OCI-LY7 (cell line): ENCODE data around the gene POR.

Experiments
- EZH2phosphoT487 ChIP-seq: fragments of 200-600 bp; sonication (generic); IDR thresholded peaks from 2 replicates; pipeline ENCODE4 v1.6.1; 2018; ENCODE audit warnings: low read depth, borderline replicate concordance, mild to moderate bottlenecking, mixed run types, antibody characterized with exemption, low read length, moderate library complexity, mixed read lengths
- TF ChIP-seq, protein P1 (sequence below): fragments of 200-600 bp; sonication (generic); conservative IDR thresholded peaks from 2 replicates; pipeline ENCODE4 v1.5.1; 2014; ENCODE audit warnings: mild to moderate bottlenecking, antibody characterized with exemption, low read length, moderate library complexity, mixed read lengths

GRCh38 chr7:75866114-75866488 is 48.9 kb upstream of the POR start:
- TF ChIP-seq, protein P1, sequence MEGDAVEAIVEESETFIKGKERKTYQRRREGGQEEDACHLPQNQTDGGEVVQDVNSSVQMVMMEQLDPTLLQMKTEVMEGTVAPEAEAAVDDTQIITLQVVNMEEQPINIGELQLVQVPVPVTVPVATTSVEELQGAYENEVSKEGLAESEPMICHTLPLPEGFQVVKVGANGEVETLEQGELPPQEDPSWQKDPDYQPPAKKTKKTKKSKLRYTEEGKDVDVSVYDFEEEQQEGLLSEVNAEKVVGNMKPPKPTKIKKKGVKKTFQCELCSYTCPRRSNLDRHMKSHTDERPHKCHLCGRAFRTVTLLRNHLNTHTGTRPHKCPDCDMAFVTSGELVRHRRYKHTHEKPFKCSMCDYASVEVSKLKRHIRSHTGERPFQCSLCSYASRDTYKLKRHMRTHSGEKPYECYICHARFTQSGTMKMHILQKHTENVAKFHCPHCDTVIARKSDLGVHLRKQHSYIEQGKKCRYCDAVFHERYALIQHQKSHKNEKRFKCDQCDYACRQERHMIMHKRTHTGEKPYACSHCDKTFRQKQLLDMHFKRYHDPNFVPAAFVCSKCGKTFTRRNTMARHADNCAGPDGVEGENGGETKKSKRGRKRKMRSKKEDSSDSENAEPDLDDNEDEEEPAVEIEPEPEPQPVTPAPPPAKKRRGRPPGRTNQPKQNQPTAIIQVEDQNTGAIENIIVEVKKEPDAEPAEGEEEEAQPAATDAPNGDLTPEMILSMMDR, result no peak
- TF ChIP-seq EZH2phosphoT487, result no peak
